Mesendoderm (in vitro differentiated cells): ENCODE results near the gene CRISPLD2.

Experiments
- DNase-seq: peaks from one replicate; pipeline ENCODE4 v3.0.0; 2013
- H2AK5ac ChIP-seq: 2 replicates; pipeline ENCODE4 v1.6.1; 2013; ENCODE audit warnings: low read length, inconsistent platforms
- H2BK120ac ChIP-seq: 2 replicates; pipeline ENCODE4 v1.6.1; 2013; ENCODE audit warnings: low read depth, mild to moderate bottlenecking, low read length, moderate library complexity, mixed read lengths
- H2BK15ac ChIP-seq: replicated peaks from 2 replicates; pipeline ENCODE4 v1.6.1; 2013; ENCODE audit warnings: low read depth, mild to moderate bottlenecking, moderate library complexity
- H2BK5ac ChIP-seq: 2 replicates; pipeline ENCODE4 v1.6.1; 2013; ENCODE audit warnings: low read length, inconsistent platforms
- H3K18ac ChIP-seq: 2 replicates; pipeline ENCODE4 v1.6.1; 2013; ENCODE audit warnings: mild to moderate bottlenecking, low read length, mixed read lengths
- H3K23ac ChIP-seq: one replicate; pipeline ENCODE4 v1.6.1; 2013; ENCODE audit warnings: low read length
- H3K27ac ChIP-seq: 2 replicates; pipeline ENCODE4 v1.5.1; 2013; ENCODE audit warnings: low read depth, mild to moderate bottlenecking, inconsistent platforms, low read length, moderate library complexity
- H3K27me3 ChIP-seq: 2 replicates; pipeline ENCODE4 v1.6.1; 2013; ENCODE audit warnings: low read length, control low read depth, mild to moderate bottlenecking, inconsistent platforms; ENCODE audit not compliant: insufficient read depth, poor library complexity
- H3K36me3 ChIP-seq: 2 replicates; pipeline ENCODE4 v1.6.1; 2013; ENCODE audit warnings: low read length, inconsistent platforms; ENCODE audit not compliant: control insufficient read depth, insufficient read depth
- H3K4ac ChIP-seq: one replicate; pipeline ENCODE4 v1.6.1; 2013; ENCODE audit warnings: low read depth, mild to moderate bottlenecking, low read length, moderate library complexity
- H3K4me1 ChIP-seq: 2 replicates; pipeline ENCODE4 v1.6.1; 2013; ENCODE audit warnings: low read depth, low read length, inconsistent platforms; ENCODE audit not compliant: control insufficient read depth
- H3K4me2 ChIP-seq: 2 replicates; pipeline ENCODE4 v1.6.1; 2013; ENCODE audit warnings: low read length
- H3K4me3 ChIP-seq: 2 replicates; pipeline ENCODE4 v1.5.1; 2013; ENCODE audit warnings: mild to moderate bottlenecking, low read length
- H3K56ac ChIP-seq: one replicate; pipeline ENCODE4 v1.6.1; 2013; ENCODE audit warnings: low read length
- H3K79me1 ChIP-seq: 2 replicates; pipeline ENCODE4 v1.6.1; 2013; ENCODE audit warnings: low read length, inconsistent platforms
- H3K79me2 ChIP-seq: 2 replicates; pipeline ENCODE4 v1.6.1; 2013; ENCODE audit warnings: mild to moderate bottlenecking, low read length; ENCODE audit not compliant: control insufficient read depth, insufficient read depth
- H3K9ac ChIP-seq: 2 replicates; pipeline ENCODE4 v1.6.1; 2013; ENCODE audit warnings: low read length, inconsistent platforms
- H4K5ac ChIP-seq: one replicate; pipeline ENCODE4 v1.6.1; 2013; ENCODE audit warnings: low read length
- H4K8ac ChIP-seq: one replicate; pipeline ENCODE4 v1.6.1; 2013; ENCODE audit warnings: low read depth, mild to moderate bottlenecking, control low read depth, low read length, moderate library complexity
- WGBS: extraction: QIAGEN DNeasy Blood & Tissue Kit; methylation state at CpG from one replicate; pipeline ENCODE4 v1.1.7; 2013; ENCODE audit warnings: low lambda C conversion rate, missing lambda C conversion rate; ENCODE audit not compliant: insufficient coverage; ENCODE audit errors: extremely low coverage; 5-methylcytosine and 5-hydroxymethylcytosine counted together

Gene CRISPLD2

DNA sequence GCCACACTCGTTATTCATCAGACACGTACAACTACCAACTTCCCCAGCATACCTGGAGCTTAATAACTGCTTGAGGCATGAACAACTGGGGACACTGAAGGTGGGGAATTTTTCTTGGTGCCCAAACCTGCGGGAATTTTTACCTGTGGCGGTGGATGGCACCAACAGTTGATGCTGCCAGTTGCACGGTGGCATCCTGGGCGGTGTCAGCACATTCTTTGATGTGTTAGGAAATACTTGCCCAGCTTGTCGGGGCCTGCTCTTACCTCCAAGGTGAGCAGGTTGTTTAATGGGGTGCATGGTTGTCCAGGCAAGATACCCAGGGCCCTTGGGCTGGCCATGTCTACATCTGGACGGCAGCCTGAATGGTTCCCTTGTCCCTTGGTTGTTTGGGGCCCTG lies 79.6 kb downstream of the CRISPLD2 start:
- Histone ChIP-seq H3K4me3 (no peak overlapping the region), H4K8ac (no peak overlapping the region), H2BK120ac (no peak overlapping the region), H3K27ac (no peak overlapping the region), H2BK15ac (no peak overlapping the region), H4K5ac (no peak overlapping the region), H3K27me3 (no peaks in the 10 kb centered on the region), H3K4me2 (no peak overlapping the region), H3K56ac (no peak overlapping the region), H3K36me3 (no peaks in the 10 kb centered on the region), H3K9ac (no peak overlapping the region), H2BK5ac (no peak overlapping the region), H3K18ac (no peak overlapping the region), H3K79me2 (no peaks in the 10 kb centered on the region), H3K23ac (no peak overlapping the region), H3K4ac (no peak overlapping the region), H2AK5ac (no peak overlapping the region), H3K4me1 (no peaks in the 10 kb centered on the region), H3K79me1 (no peaks in the 10 kb centered on the region)
- DNase-seq, result no peak
- no CpG with 5 or more reads among the region's 8 CpGs for WGBS

DNA sequence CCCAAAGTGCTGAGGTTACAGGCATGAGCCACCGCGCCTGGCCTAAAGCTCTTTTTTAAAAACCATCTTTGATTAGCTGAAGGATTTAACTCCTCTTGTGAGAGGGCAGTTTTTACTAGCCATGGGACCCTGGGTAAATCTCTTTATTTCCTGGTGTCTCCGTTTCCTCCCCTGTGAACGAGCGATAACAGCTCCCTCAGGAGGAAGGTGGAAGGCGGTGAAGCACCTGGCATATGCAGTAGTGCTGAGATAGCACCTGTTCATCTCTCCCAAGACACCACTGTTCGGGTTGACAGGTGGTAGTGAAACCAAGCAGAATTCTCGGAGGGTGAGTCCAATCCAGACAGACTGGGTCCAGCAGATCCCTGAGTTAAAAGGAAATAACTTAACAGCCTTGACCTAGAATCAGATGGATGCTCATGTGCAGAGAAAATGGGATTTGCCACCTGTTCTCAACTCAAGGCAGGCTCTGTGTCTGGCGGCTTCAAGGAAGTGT lies 86.2 kb downstream of the CRISPLD2 start:
- no peak overlapping the region for H3K4me2 ChIP-seq
- no peaks in the 10 kb centered on the region for H3K79me1 ChIP-seq

DNA sequence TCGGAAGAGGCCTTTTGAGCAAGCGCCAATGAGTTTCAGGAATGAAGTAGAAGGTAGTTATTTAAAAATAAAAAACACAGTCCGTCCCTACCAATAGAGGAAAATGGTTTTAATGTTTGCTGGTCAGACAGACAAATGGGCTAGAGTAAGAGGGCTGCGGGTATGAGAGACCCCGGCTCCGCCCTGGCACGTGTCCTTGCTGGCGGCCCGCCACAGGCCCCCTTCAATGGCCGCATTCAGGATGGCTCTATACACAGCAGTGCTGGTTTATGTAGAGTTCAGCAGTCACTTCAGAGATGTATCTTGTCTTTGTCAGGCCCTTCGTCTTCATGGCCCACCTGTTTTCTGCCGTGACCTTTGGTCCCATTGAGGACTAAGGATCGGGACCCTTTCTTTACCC lies 87.3 kb downstream of the CRISPLD2 start:
- no peaks in the 10 kb centered on the region for H3K79me2 ChIP-seq
- H3K27ac ChIP-seq, result no peak overlapping the region
- no peak overlapping the region for H3K18ac ChIP-seq
- H3K36me3 ChIP-seq, result no peaks in the 10 kb centered on the region
- no peak overlapping the region for H3K56ac ChIP-seq
- no peaks in the 10 kb centered on the region for H3K4me1 ChIP-seq
- no peak overlapping the region for H3K4ac ChIP-seq
- H2BK120ac ChIP-seq, result no peak overlapping the region
- H3K4me2 ChIP-seq, result no peak overlapping the region
- no peak overlapping the region for H4K8ac ChIP-seq
- no peak overlapping the region for H3K4me3 ChIP-seq
- H4K5ac ChIP-seq, result no peak overlapping the region
- H3K23ac ChIP-seq, result no peak overlapping the region
- no peak overlapping the region for H2AK5ac ChIP-seq
- no peak overlapping the region for H2BK15ac ChIP-seq
- H3K9ac ChIP-seq, result no peak overlapping the region
- H2BK5ac ChIP-seq, result no peak overlapping the region
- no peaks in the 10 kb centered on the region for H3K27me3 ChIP-seq
- no peak for DNase-seq
- no CpG with 5 or more reads among the region's 13 CpGs for WGBS
- H3K79me1 ChIP-seq, result no peaks in the 10 kb centered on the region

More for the DNA sequence above, 86.2 kb downstream of the CRISPLD2 start:
- no peak for DNase-seq
- H3K23ac ChIP-seq, result no peak overlapping the region
- no peak overlapping the region for H3K4ac ChIP-seq
- no peak overlapping the region for H3K9ac ChIP-seq
- no peak overlapping the region for H2AK5ac ChIP-seq
- no peak overlapping the region for H4K8ac ChIP-seq
- no peak overlapping the region for H2BK120ac ChIP-seq
- H3K79me2 ChIP-seq, result no peaks in the 10 kb centered on the region
- no peaks in the 10 kb centered on the region for H3K36me3 ChIP-seq
- H4K5ac ChIP-seq, result no peak overlapping the region
- no peak overlapping the region for H2BK15ac ChIP-seq
- H3K4me1 ChIP-seq, result no peaks in the 10 kb centered on the region
- no peak overlapping the region for H2BK5ac ChIP-seq
- no peak overlapping the region for H3K18ac ChIP-seq
- WGBS, result no CpG with 5 or more reads among the region's 9 CpGs
- no peak overlapping the region for H3K4me3 ChIP-seq
- no peaks in the 10 kb centered on the region for H3K27me3 ChIP-seq
- no peak overlapping the region for H3K56ac ChIP-seq
- no peak overlapping the region for H3K27ac ChIP-seq

DNA sequence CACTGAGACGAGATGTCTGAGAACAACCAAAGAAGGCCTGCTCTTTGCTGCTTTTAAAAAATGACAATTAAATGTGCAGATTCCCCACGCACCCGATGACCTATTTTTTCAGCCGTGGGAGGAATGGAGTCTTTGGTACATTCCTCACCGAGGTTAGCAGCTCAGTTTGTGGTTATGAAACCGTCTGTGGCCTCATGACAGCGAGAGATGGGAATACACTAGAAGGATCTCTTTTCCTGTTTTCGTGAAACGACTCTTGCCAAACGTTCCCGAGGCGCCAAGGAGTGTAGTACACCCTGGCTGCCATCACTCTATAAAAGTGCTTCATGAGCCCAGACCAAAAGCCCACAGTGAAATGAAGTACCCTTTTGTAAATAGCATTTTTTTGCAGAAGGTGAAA lies 87.8 kb downstream of the CRISPLD2 start:
- no peaks in the 10 kb centered on the region for H3K79me2 ChIP-seq
- H2BK15ac ChIP-seq, result no peak overlapping the region
- H3K9ac ChIP-seq, result no peak overlapping the region
- no peak overlapping the region for H3K56ac ChIP-seq
- H3K4me1 ChIP-seq, result no peaks in the 10 kb centered on the region
- no peaks in the 10 kb centered on the region for H3K27me3 ChIP-seq
- no peak overlapping the region for H3K4me3 ChIP-seq
- H2BK120ac ChIP-seq, result no peak overlapping the region
- H3K23ac ChIP-seq, result no peak overlapping the region
- H2BK5ac ChIP-seq, result no peak overlapping the region
- H3K18ac ChIP-seq, result no peak overlapping the region
- no CpG with 5 or more reads among the region's 12 CpGs for WGBS
- no peak overlapping the region for H4K8ac ChIP-seq
- H2AK5ac ChIP-seq, result no peak overlapping the region
- H3K27ac ChIP-seq, result no peak overlapping the region
- H3K36me3 ChIP-seq, result no peaks in the 10 kb centered on the region
- DNase-seq, result no peak
- H3K4me2 ChIP-seq, result no peak overlapping the region
- H4K5ac ChIP-seq, result no peak overlapping the region
- H3K79me1 ChIP-seq, result no peaks in the 10 kb centered on the region
- H3K4ac ChIP-seq, result no peak overlapping the region

DNA sequence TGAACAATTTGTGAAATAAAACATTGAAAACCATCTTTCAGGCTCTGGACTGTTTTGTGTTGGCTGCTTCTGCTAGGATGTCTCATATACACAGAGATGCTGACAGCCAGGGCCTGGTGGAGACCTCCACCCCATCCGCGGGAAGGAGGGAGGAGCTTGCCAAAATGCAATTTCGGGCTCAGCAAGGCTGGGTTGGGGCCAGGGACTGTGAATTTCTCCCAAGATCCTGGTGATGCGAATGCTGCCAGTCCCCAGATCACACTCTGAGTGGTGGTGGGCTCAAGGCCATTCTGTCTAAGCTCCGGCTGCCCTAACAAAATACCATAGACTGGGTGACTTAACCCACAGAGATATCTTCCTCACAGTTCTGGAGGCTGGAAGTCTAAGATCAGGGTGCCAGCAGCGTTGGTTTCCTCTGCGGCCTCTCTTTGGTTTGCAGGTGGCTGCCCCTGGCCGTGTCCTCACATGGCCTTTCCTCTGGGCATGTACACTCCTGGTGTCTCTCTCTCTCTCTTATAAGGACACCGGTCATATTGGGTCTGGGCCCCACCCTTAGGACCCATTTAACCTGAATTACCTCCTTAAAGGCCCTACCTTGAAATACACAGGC lies 89.8 kb downstream of the CRISPLD2 start:
- Histone ChIP-seq H3K18ac (no peak overlapping the region), H3K27ac (no peak overlapping the region), H3K27me3 (no peaks in the 10 kb centered on the region), H3K4me3 (no peak overlapping the region), H3K4me2 (no peak overlapping the region), H3K79me2 (no peaks in the 10 kb centered on the region), H2AK5ac (no peak overlapping the region), H2BK120ac (no peak overlapping the region), H3K56ac (no peak overlapping the region), H2BK5ac (no peak overlapping the region), H3K23ac (no peak overlapping the region), H2BK15ac (no peak overlapping the region), H4K8ac (no peak overlapping the region), H3K36me3 (no peaks in the 10 kb centered on the region), H3K4ac (no peak overlapping the region), H3K79me1 (no peaks in the 10 kb centered on the region), H3K9ac (no peak overlapping the region), H4K5ac (no peak overlapping the region), H3K4me1 (no peaks in the 10 kb centered on the region)
- DNase-seq, result no peak
- no CpG with 5 or more reads among the region's 9 CpGs for WGBS
